Measurements from ENCODE around the gene FXN.
A peak's percentile ranks its signal among the peaks of the same experiment; 100 is the strongest.

FXN gene

DNA sequence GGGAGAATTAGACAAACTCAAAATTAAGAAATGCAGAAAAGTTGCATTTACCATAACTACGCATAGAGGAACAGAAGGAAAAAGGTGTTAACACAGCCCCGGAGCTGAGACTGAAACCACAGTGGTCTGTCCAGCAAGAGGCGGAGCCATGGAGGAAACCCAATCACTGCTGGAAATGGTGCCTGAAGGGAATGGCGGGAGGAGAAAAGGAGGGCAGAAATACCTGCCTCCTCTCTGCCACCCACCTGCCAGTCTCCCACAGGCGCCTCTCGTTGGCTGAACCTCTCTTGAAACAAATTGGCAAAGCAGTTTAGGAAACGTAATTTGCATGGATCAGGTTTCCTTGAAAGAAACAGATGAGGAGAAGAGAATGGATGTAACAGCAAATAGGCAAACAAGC lies 11.9 kb upstream of the FXN start:
- WGBS (ENCODE audit: insufficient coverage, insufficient read length): no CpG with 5 or more reads among the region's 7 CpGs
- Histone ChIP-seq H3K4me1 (ENCODE audit: control insufficient read depth, insufficient read depth, low read length) (peaks cover 2% of the 10 kb centered on the region; the same call in 1 of the 2 replicates), H3K9me3 (ENCODE audit: control insufficient read depth, insufficient read depth, low read length) (no peaks in the 10 kb centered on the region), H3K27ac (ENCODE audit: low read length) (no peak overlapping the region), H3K36me3 (ENCODE audit: control insufficient read depth, insufficient read depth, low read length) (no peaks in the 10 kb centered on the region), H3K4me3 (ENCODE audit: low read length) (no peak overlapping the region), H3K27me3 (ENCODE audit: control insufficient read depth, insufficient read depth, low read length) (no peaks in the 10 kb centered on the region)
- DNase-seq (ENCODE audit: low read depth, low spot score): no peak

DNA sequence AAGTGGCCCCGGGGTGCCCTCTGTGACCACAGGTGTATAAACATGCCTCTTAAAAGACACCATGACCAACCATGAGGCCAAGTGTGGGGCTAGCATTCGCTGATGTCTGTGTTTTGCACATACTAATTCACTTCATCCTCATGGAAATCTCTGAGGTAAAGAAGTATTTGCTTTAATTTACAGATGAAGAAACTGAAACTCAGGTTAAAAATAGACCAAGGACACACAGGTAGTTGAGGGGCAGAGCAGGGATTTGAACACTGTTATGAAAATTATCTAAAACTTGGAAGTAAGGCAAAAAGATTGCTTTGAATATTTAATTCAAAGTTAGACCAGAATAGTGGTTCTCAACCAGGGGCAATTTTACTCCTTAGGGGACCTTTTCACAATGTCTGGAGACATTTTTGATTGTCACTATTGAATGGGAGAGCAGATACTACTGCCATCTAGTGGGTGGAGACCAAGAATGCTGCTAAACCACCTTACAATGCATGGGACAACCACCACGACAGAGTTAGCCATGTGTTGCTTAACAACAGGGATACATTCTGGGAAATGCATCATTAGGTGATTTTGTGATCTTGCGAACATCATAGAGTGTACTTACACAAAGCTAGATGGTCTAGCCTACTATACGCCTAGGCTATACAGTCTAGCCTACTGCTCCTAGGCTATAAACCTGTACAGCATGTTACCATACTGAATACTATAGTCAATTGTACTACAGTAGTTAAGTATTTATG lies 8.0 kb upstream of the FXN start:
- no peak for DNase-seq (ENCODE audit: low read depth, low spot score)
- H3K4me1 ChIP-seq (ENCODE audit: control insufficient read depth, insufficient read depth, low read length): peaks cover 2% of the 10 kb centered on the region; the same call in 1 of the 2 replicates
- H3K4me3 ChIP-seq (ENCODE audit: low read length): no peak overlapping the region
- H3K27ac ChIP-seq (ENCODE audit: low read length): no peak overlapping the region
- no peaks in the 10 kb centered on the region for H3K36me3 ChIP-seq (ENCODE audit: control insufficient read depth, insufficient read depth, low read length)
- WGBS (ENCODE audit: insufficient coverage, insufficient read length): no CpG with 5 or more reads among the region's 5 CpGs
- H3K27me3 ChIP-seq (ENCODE audit: control insufficient read depth, insufficient read depth, low read length): no peaks in the 10 kb centered on the region
- H3K9me3 ChIP-seq (ENCODE audit: control insufficient read depth, insufficient read depth, low read length): no peaks in the 10 kb centered on the region

DNA sequence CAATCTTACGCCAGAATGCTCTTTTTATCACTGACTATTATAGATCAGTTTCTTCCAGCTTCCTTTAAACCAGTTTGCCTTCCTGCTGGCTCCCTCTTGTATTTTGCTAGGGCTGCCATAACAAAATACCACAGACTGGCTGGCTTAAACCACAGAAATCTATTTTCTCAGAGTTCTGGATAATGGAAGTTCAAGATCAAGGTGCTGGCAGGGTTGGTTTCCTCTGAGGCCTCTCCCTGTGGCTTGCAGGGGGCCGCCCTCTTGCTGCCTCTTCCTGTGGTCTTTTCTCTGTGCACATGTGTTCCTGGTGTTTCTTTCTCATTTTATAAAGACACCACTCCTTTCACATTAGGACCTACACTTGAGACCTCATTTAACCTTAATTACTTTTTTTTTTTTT lies 6.8 kb upstream of the FXN start:
- DNase-seq (ENCODE audit: low read depth, low spot score): no peak
- Histone ChIP-seq H3K4me3 (ENCODE audit: low read length) (no peak overlapping the region), H3K27me3 (ENCODE audit: control insufficient read depth, insufficient read depth, low read length) (no peaks in the 10 kb centered on the region), H3K27ac (ENCODE audit: low read length) (no peak overlapping the region), H3K9me3 (ENCODE audit: control insufficient read depth, insufficient read depth, low read length) (no peaks in the 10 kb centered on the region), H3K36me3 (ENCODE audit: control insufficient read depth, insufficient read depth, low read length) (no peaks in the 10 kb centered on the region), H3K4me1 (ENCODE audit: control insufficient read depth, insufficient read depth, low read length) (peaks cover 2% of the 10 kb centered on the region; the same call in 1 of the 2 replicates)
- no CpG with 5 or more reads among the region's 2 CpGs for WGBS (ENCODE audit: insufficient coverage, insufficient read length)

DNA sequence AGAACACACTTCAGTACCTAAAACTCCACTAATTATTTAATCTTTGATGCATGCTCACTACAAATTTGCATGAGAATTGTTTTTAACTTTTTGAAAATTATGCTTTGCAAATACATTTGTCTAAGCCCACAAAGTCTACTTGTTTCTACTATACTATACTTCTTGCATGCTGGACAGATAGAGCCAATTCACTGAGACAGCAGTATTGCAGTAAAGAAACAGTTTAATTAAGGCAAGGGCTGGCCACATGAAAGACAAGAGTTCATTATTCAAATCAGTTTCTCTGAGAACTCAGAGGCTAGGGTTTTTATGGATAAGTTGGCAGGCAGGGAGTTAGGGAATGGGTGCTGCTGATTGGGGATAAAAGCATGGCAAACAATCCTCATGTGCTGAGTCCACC lies 6.0 kb upstream of the FXN start:
- no peaks in the 10 kb centered on the region for H3K27me3 ChIP-seq (ENCODE audit: control insufficient read depth, insufficient read depth, low read length)
- no peak overlapping the region for H3K27ac ChIP-seq (ENCODE audit: low read length)
- no peak for DNase-seq (ENCODE audit: low read depth, low spot score)
- H3K4me1 ChIP-seq (ENCODE audit: control insufficient read depth, insufficient read depth, low read length): no peaks in the 10 kb centered on the region
- no peaks in the 10 kb centered on the region for H3K9me3 ChIP-seq (ENCODE audit: control insufficient read depth, insufficient read depth, low read length)
- no peak overlapping the region for H3K4me3 ChIP-seq (ENCODE audit: low read length)
- no peaks in the 10 kb centered on the region for H3K36me3 ChIP-seq (ENCODE audit: control insufficient read depth, insufficient read depth, low read length)

DNA sequence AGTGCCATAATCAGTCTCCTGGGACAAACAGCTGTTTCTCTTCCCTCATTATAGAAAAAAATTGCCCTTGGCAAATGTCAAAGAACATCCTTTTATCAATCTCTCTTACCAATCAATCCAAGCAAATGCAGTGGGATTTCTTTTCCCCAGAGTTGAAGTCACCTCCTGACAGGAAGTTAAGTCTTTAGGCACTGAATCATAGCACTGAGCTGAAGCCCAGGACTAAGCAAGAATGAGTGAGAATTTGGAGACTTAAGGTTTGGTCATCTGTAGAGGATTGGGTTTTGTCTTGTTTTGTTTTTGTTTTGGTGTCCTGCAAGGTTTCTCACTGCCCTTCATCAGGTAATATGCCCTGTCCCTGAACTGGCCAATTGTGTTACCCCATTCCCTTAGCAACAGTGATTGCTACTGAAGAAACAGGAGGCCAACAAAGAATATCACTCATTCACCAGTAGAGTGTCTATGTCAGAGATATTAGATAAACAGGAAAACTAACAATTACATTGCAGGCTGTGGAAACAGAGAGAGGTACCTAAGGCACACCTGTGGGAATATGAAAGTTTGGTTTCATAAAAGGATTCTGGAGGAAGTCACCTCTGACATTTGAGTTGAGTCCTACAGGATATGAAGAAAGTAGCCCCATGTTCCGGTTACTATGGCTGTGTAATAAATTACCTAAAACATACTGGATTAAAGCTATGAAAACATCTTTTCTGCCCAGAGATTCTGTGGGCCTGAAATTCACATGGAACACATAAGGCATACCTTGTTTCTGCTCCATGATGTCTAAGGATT lies 4.5 kb upstream of the FXN start:
- Histone ChIP-seq H3K4me1 (ENCODE audit: control insufficient read depth, insufficient read depth, low read length) (0 out of 2 replicates have a peak, but pooled peaks cover 1% of the 10 kb centered on the region), H3K27me3 (ENCODE audit: control insufficient read depth, insufficient read depth, low read length) (no peaks in the 10 kb centered on the region; the same call in 1 of the 2 replicates), H3K27ac (ENCODE audit: low read length) (no peak overlapping the region), H3K9me3 (ENCODE audit: control insufficient read depth, insufficient read depth, low read length) (no peaks in the 10 kb centered on the region), H3K36me3 (ENCODE audit: control insufficient read depth, insufficient read depth, low read length) (no peaks in the 10 kb centered on the region), H3K4me3 (ENCODE audit: low read length) (no peak overlapping the region)
- DNase-seq (ENCODE audit: low read depth, low spot score): no peak
- whole genome bisulfite sequencing (ENCODE audit: insufficient coverage, insufficient read length): no CpG with 5 or more reads among the region's 1 CpG

DNA sequence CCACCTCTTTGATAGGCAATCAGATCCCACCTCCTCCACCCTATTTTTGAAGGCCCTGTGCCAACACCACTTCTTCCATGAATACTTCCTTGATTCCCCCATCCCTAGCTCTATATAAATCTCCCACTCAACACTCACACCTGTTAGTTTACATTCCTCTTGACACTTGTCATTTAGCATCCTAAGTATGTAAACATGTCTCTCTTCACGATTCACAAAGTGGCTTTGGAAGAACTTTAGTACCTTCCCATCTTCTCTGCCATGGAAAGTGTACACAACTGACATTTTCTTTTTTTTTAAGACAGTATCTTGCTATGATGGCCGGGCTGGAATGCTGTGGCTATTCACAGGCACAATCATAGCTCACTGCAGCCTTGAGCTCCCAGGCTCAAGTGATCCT lies 1.5 kb upstream of the FXN start:
- DNase-seq (ENCODE audit: low read depth, low spot score): no peak
- H3K27me3 ChIP-seq (ENCODE audit: control insufficient read depth, insufficient read depth, low read length): no peaks in the 10 kb centered on the region; the same call in 1 of the 2 replicates
- 0 out of 2 replicates have a peak, but pooled peaks cover 1% of the 10 kb centered on the region for H3K4me1 ChIP-seq (ENCODE audit: control insufficient read depth, insufficient read depth, low read length)
- no peaks in the 10 kb centered on the region for H3K36me3 ChIP-seq (ENCODE audit: control insufficient read depth, insufficient read depth, low read length)
- H3K9me3 ChIP-seq (ENCODE audit: control insufficient read depth, insufficient read depth, low read length): no peaks in the 10 kb centered on the region
- H3K27ac ChIP-seq (ENCODE audit: low read length): no peak overlapping the region
- no CpG with 5 or more reads among the region's 2 CpGs for WGBS (ENCODE audit: insufficient coverage, insufficient read length)
- H3K4me3 ChIP-seq (ENCODE audit: low read length): no peak overlapping the region

DNA sequence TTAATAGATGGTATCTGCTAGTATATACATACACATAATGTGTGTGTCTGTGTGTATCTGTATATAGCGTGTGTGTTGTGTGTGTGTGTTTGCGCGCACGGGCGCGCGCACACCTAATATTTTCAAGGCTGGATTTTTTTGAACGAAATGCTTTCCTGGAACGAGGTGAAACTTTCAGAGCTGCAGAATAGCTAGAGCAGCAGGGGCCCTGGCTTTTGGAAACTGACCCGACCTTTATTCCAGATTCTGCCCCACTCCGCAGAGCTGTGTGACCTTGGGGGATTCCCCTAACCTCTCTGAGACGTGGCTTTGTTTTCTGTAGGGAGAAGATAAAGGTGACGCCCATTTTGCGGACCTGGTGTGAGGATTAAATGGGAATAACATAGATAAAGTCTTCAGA lies 757 bp downstream of the FXN start:
- Histone ChIP-seq H3K4me1 (ENCODE audit: control insufficient read depth, insufficient read depth, low read length) (0 out of 2 replicates have a peak, but pooled peaks cover 1% of the 10 kb centered on the region), H3K36me3 (ENCODE audit: control insufficient read depth, insufficient read depth, low read length) (no peaks in the 10 kb centered on the region), H3K27ac (ENCODE audit: low read length) (no peak overlapping the region), H3K4me3 (ENCODE audit: low read length) (peak overlapping the region; percentile 74; the same call in 1 of the 2 replicates), H3K27me3 (ENCODE audit: control insufficient read depth, insufficient read depth, low read length) (no peaks in the 10 kb centered on the region; the same call in 1 of the 2 replicates), H3K9me3 (ENCODE audit: control insufficient read depth, insufficient read depth, low read length) (no peaks in the 10 kb centered on the region)
- no peak for DNase-seq (ENCODE audit: low read depth, low spot score)
- WGBS (ENCODE audit: insufficient coverage, insufficient read length): no CpG with 5 or more reads among the region's 14 CpGs

DNA sequence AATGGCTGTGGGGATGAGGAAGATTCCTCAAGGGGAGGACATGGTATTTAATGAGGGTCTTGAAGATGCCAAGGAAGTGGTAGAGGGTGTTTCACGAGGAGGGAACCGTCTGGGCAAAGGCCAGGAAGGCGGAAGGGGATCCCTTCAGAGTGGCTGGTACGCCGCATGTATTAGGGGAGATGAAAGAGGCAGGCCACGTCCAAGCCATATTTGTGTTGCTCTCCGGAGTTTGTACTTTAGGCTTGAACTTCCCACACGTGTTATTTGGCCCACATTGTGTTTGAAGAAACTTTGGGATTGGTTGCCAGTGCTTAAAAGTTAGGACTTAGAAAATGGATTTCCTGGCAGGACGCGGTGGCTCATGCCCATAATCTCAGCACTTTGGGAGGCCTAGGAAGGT lies 1.2 kb downstream of the FXN start:
- H3K4me1 ChIP-seq (ENCODE audit: control insufficient read depth, insufficient read depth, low read length): 0 out of 2 replicates have a peak, but pooled peaks cover 1% of the 10 kb centered on the region
- no CpG with 5 or more reads among the region's 10 CpGs for WGBS (ENCODE audit: insufficient coverage, insufficient read length)
- no peak overlapping the region; the same call in 1 of the 2 replicates for H3K4me3 ChIP-seq (ENCODE audit: low read length)
- no peaks in the 10 kb centered on the region for H3K9me3 ChIP-seq (ENCODE audit: control insufficient read depth, insufficient read depth, low read length)
- H3K27ac ChIP-seq (ENCODE audit: low read length): no peak overlapping the region
- no peak for DNase-seq (ENCODE audit: low read depth, low spot score)
- H3K27me3 ChIP-seq (ENCODE audit: control insufficient read depth, insufficient read depth, low read length): no peaks in the 10 kb centered on the region; the same call in 1 of the 2 replicates
- no peaks in the 10 kb centered on the region for H3K36me3 ChIP-seq (ENCODE audit: control insufficient read depth, insufficient read depth, low read length)

DNA sequence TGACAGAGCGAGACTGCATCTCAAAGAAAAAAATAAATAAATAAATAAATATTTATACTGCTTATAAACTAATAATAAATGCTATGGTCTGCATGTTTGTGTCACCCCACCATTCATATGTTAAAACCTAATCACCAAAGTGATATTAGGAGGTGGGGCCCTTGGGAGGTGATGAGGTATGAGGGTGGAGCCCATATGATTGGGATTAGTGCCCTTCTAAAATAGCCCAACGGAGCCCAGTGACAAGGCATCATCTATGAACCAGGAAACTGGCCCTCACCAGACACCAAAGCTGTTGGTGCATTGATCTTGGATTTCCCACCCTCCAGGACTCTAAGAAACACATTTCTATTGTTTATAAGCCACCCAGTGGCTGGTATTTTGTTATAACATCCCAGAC lies 5.1 kb downstream of the FXN start:
- Histone ChIP-seq H3K36me3 (ENCODE audit: control insufficient read depth, insufficient read depth, low read length) (no peaks in the 10 kb centered on the region), H3K4me3 (ENCODE audit: low read length) (no peak overlapping the region), H3K9me3 (ENCODE audit: control insufficient read depth, insufficient read depth, low read length) (no peaks in the 10 kb centered on the region), H3K4me1 (ENCODE audit: control insufficient read depth, insufficient read depth, low read length) (0 out of 2 replicates have a peak, but pooled peaks cover 1% of the 10 kb centered on the region), H3K27ac (ENCODE audit: low read length) (no peak overlapping the region), H3K27me3 (ENCODE audit: control insufficient read depth, insufficient read depth, low read length) (no peaks in the 10 kb centered on the region)
- WGBS (ENCODE audit: insufficient coverage, insufficient read length): no CpG with 5 or more reads among the region's 2 CpGs
- no peak for DNase-seq (ENCODE audit: low read depth, low spot score)

DNA sequence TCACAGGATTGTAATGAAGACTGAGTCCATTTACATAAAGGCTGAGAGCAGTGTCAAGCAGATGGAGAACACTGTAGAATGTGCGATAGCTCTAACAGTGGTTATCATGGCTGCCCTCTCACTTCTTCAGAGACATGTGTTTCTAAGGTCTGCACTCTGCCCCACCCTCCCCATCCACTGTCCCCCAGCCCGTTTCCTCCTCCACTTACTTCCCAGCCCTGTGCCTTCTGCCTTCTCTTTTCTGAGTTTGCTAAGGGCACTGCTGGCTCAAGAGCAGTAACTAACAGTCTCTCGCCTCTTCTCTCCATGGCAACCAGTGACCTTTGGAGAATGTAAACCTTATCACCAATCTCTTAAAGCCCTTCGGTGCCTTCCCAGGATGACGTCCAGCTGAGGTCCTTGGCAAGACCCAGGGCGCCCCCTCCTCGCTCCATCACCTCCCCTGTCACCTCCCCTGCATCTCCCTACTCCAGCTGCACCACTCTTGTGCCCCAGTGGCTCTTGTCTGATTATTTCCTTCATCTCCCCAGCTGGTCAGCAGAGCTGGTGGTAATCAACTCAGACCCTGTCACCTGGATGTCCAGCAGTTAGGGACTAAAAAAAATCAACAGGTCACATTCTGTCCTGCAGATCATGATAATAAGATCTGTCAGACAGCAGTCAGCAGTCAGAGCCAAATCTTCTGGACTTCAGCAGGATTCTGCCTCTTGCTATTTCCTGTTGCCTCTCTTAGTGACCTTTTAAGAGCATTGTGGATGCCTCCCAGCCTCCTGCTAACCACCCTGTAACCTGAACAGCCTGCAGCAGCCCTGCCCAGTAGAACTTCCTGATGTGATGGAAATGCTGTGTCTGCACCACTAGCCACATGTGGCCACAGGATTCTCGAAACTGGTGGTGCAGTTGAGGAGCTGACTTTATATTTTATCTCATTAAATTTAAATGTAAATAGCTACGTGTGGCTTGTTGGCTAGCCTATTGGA lies 9.0 kb downstream of the FXN start:
- Histone ChIP-seq H3K9me3 (ENCODE audit: control insufficient read depth, insufficient read depth, low read length) (no peaks in the 10 kb centered on the region), H3K27ac (ENCODE audit: low read length) (no peak overlapping the region), H3K4me1 (ENCODE audit: control insufficient read depth, insufficient read depth, low read length) (peaks cover 3% of the 10 kb centered on the region; the same call in 1 of the 2 replicates), H3K36me3 (ENCODE audit: control insufficient read depth, insufficient read depth, low read length) (0 out of 2 replicates have a peak, but pooled peaks cover 11% of the 10 kb centered on the region), H3K4me3 (ENCODE audit: low read length) (no peak overlapping the region), H3K27me3 (ENCODE audit: control insufficient read depth, insufficient read depth, low read length) (no peaks in the 10 kb centered on the region)
- WGBS (ENCODE audit: insufficient coverage, insufficient read length): no CpG with 5 or more reads among the region's 9 CpGs
- no peak for DNase-seq (ENCODE audit: low read depth, low spot score)
